Activated T-helper 1 cell treated with anti-CD3 and anti-CD28 coated beads, Interleukin-12 subunit alpha, Interleukin-12 subunit beta, Interleukin-2, Interleukin-4 antibody, amounts not matched to agents 30 ng/mL and 10 ng/mL and 1 ng/mL, durations not matched to agents 14 hours and 24 hours and 36 hours (primary cell): Measurements from ENCODE around the gene MMP19. TPM values are rescaled to one million over a fixed set of nuclear protein-coding genes. Genes with fewer than 3 reads are reported as not detected.

Source experiments
- DNase-seq: peaks from one replicate; pipeline ENCODE4 v3.0.0; 2021; ENCODE audit warnings: low spot score
- H3K27ac Mint-ChIP-seq: one replicate; pipeline ENCODE4 v1.8.0; 2021; ENCODE audit warnings: mild to moderate bottlenecking, mixed read lengths
- H3K27me3 Mint-ChIP-seq: one replicate; pipeline ENCODE4 v1.8.0; 2022; ENCODE audit warnings: mild to moderate bottlenecking, moderate library complexity, mixed read lengths; ENCODE audit not compliant: insufficient read depth
- H3K36me3 Mint-ChIP-seq: one replicate; pipeline ENCODE4 v1.8.0; 2021; ENCODE audit warnings: low read depth, mixed read lengths
- H3K4me1 Mint-ChIP-seq: one replicate; pipeline ENCODE4 v1.8.0; 2021; ENCODE audit warnings: low read depth, mixed read lengths
- H3K4me3 Mint-ChIP-seq: one replicate; pipeline ENCODE4 v1.8.0; 2021; ENCODE audit warnings: mild to moderate bottlenecking, moderate library complexity, mixed read lengths
- H3K9me3 Mint-ChIP-seq: one replicate; pipeline ENCODE4 v1.8.0; 2021; ENCODE audit warnings: mixed read lengths
- intact Hi-C: fragments of 100-400 bp; cut with micrococcal nuclease; formaldehyde crosslinking; loops from one replicate; pipeline ENCODE4 v1.15.1; 2024
- total RNA-seq: library from RNA; stranded (reverse); gene quantifications from 2 replicates; pipeline ENCODE4 v1.2.3, GENCODE V29; 2022

The MMP19 gene
- total RNA-seq, 1 donor from 2014 or later, result not detected

GRCh38 chr12:55788546-55788945 lies 54.2 kb downstream of the MMP19 start:
- no peaks in the 10 kb centered on the region for H3K4me1 Mint-ChIP-seq
- DNase-seq, result no peak
- intact Hi-C loops, result no loop called here
- H3K27ac Mint-ChIP-seq, result no peak overlapping the region
- no peaks in the 10 kb centered on the region for H3K9me3 Mint-ChIP-seq
- H3K27me3 Mint-ChIP-seq, result no peaks in the 10 kb centered on the region
- peaks cover 40% of the 10 kb centered on the region for H3K36me3 Mint-ChIP-seq
- H3K4me3 Mint-ChIP-seq, result no peak overlapping the region

Other genes starting within 250 kb of the MMP19 start
- not detected in 2 replicates for gene OR10P1, start 206.0 kb downstream of the MMP19 start, total RNA-seq
- gene ITGA7, start 135.0 kb downstream of the MMP19 start, total RNA-seq, result 0.88 and 1.1 TPM in 2 replicates
- 62.5 and 64.8 TPM in 2 replicates for gene BLOC1S1, start 126.9 kb downstream of the MMP19 start, total RNA-seq
- 4.2 and 6.7 TPM in 2 replicates for gene RDH5, start 122.5 kb downstream of the MMP19 start, total RNA-seq
- gene CD63, start 113.9 kb downstream of the MMP19 start, total RNA-seq, result 183 and 198 TPM in 2 replicates
- 14.2 and 15.2 TPM in 2 replicates for gene GDF11, start 99.8 kb downstream of the MMP19 start, total RNA-seq
- gene SARNP, start 25.2 kb downstream of the MMP19 start, total RNA-seq, result 70.7 and 75.1 TPM in 2 replicates
- 58.9 and 61.2 TPM in 2 replicates for gene ORMDL2, start 24.9 kb downstream of the MMP19 start, total RNA-seq
- gene DNAJC14, start 13.3 kb downstream of the MMP19 start, total RNA-seq, result 43.5 and 45.0 TPM in 2 replicates
- gene PYM1, start 85.0 kb upstream of the MMP19 start, total RNA-seq, result 38.8 and 40.5 TPM in 2 replicates
- gene DGKA, start 88.2 kb upstream of the MMP19 start, total RNA-seq, result 352 and 379 TPM in 2 replicates
- gene PMEL, start 123.1 kb upstream of the MMP19 start, total RNA-seq, result 0.29 TPM in 1 of 2 replicates, not detected in the other
- 93.5 and 109 TPM in 2 replicates for gene CDK2, start 123.9 kb upstream of the MMP19 start, total RNA-seq
- gene RAB5B, start 131.1 kb upstream of the MMP19 start, total RNA-seq, result 42.6 and 47.0 TPM in 2 replicates
- 12.0 and 12.9 TPM in 2 replicates for gene SUOX, start 154.3 kb upstream of the MMP19 start, total RNA-seq
- gene IKZF4, start 178.1 kb upstream of the MMP19 start, total RNA-seq, result 31.9 and 35.7 TPM in 2 replicates
- 35.4 and 38.2 TPM in 2 replicates for gene RPS26, start 199.0 kb upstream of the MMP19 start, total RNA-seq
- gene ERBB3, start 237.2 kb upstream of the MMP19 start, total RNA-seq, result 0.51 and 0.65 TPM in 2 replicates